ENCODE results near the gene TMEM81.

Gene TMEM81

GRCh38 chr1:205056956-205057568 is 27.2 kb downstream of the TMEM81 start:
- Histone ChIP-seq H3K4me2 (ENCODE audit: low read length) (no peak overlapping the region), H3K27ac (ENCODE audit: low read depth, low read length, poor library complexity, severe bottlenecking) (no peak overlapping the region), H4K20me1 (ENCODE audit: insufficient read depth, low read length) (no peaks in the 10 kb centered on the region), H3K4me3 (ENCODE audit: low read depth, low read length, poor library complexity, severe bottlenecking) (no peak overlapping the region), H3K27me3 (ENCODE audit: insufficient read depth, low read length) (peaks cover 7% of the 10 kb centered on the region; the same call in 1 of the 2 replicates), H3K9me2 (ENCODE audit: low read depth, low read length) (no peaks in the 10 kb centered on the region), H3K9me3 (ENCODE audit: low read length) (no peaks in the 10 kb centered on the region), H3K9ac (ENCODE audit: low read length) (no peak overlapping the region), H3K36me3 (ENCODE audit: insufficient read depth, low read length) (no peaks in the 10 kb centered on the region), H3K4me1 (ENCODE audit: insufficient read depth, low read length, severe bottlenecking) (no peaks in the 10 kb centered on the region), H2AFZ (ENCODE audit: low read length) (no peak overlapping the region), H3K79me2 (ENCODE audit: insufficient read depth, low read length) (no peaks in the 10 kb centered on the region), H3F3A (ENCODE audit: insufficient read depth, low read length) (no peaks in the 10 kb centered on the region)
- no peak for TF ChIP-seq EZH2 (IDR thresholded peaks at IDR 0.05; ENCODE audit: borderline replicate concordance, low read length)
- no peak for TF ChIP-seq CTCF (IDR thresholded peaks at IDR 0.05; ENCODE audit: low read length)

- H3K79me2 ChIP-seq (ENCODE audit: insufficient read depth, low read length), result no peaks in the 10 kb centered on the region
- no peak overlapping the region for H2AFZ ChIP-seq (ENCODE audit: low read length)
- H3K9ac ChIP-seq (ENCODE audit: low read length), result no peak overlapping the region
- H3K4me1 ChIP-seq (ENCODE audit: insufficient read depth, low read length, severe bottlenecking), result no peaks in the 10 kb centered on the region
- TF ChIP-seq CTCF (IDR thresholded peaks at IDR 0.05; ENCODE audit: low read length), result no peak
- no peak for TF ChIP-seq EZH2 (IDR thresholded peaks at IDR 0.05; ENCODE audit: borderline replicate concordance, low read length)
- H3K4me2 ChIP-seq (ENCODE audit: low read length), result no peak overlapping the region
- H3F3A ChIP-seq (ENCODE audit: insufficient read depth, low read length), result no peaks in the 10 kb centered on the region
- no peaks in the 10 kb centered on the region for H3K36me3 ChIP-seq (ENCODE audit: insufficient read depth, low read length)
- no peaks in the 10 kb centered on the region for H4K20me1 ChIP-seq (ENCODE audit: insufficient read depth, low read length)
- peaks cover 7% of the 10 kb centered on the region; the same call in 1 of the 2 replicates for H3K27me3 ChIP-seq (ENCODE audit: insufficient read depth, low read length)
- no peaks in the 10 kb centered on the region for H3K9me2 ChIP-seq (ENCODE audit: low read depth, low read length)
- no peak overlapping the region for H3K4me3 ChIP-seq (ENCODE audit: low read depth, low read length, poor library complexity, severe bottlenecking)
- H3K9me3 ChIP-seq (ENCODE audit: low read length), result no peaks in the 10 kb centered on the region
- H3K27ac ChIP-seq (ENCODE audit: low read depth, low read length, poor library complexity, severe bottlenecking), result no peak overlapping the region
Measured at GRCh38 chr1:205056188-205056611, 28.1 kb downstream of the TMEM81 start.

- TF ChIP-seq CTCF (IDR thresholded peaks at IDR 0.05; ENCODE audit: low read length) (no peak), EZH2 (IDR thresholded peaks at IDR 0.05; ENCODE audit: borderline replicate concordance, low read length) (no peak)
- H3K27ac ChIP-seq (ENCODE audit: low read depth, low read length, poor library complexity, severe bottlenecking), result no peak overlapping the region
- no peaks in the 10 kb centered on the region for H3K79me2 ChIP-seq (ENCODE audit: insufficient read depth, low read length)
- H3K36me3 ChIP-seq (ENCODE audit: insufficient read depth, low read length), result no peaks in the 10 kb centered on the region
- no peaks in the 10 kb centered on the region for H3K9me3 ChIP-seq (ENCODE audit: low read length)
- no peak overlapping the region for H2AFZ ChIP-seq (ENCODE audit: low read length)
- H3K27me3 ChIP-seq (ENCODE audit: insufficient read depth, low read length), result peaks cover 7% of the 10 kb centered on the region; the same call in 1 of the 2 replicates
- no peak overlapping the region for H3K9ac ChIP-seq (ENCODE audit: low read length)
- H4K20me1 ChIP-seq (ENCODE audit: insufficient read depth, low read length), result no peaks in the 10 kb centered on the region
- no peaks in the 10 kb centered on the region for H3F3A ChIP-seq (ENCODE audit: insufficient read depth, low read length)
- H3K4me1 ChIP-seq (ENCODE audit: insufficient read depth, low read length, severe bottlenecking), result no peaks in the 10 kb centered on the region
- no peaks in the 10 kb centered on the region for H3K9me2 ChIP-seq (ENCODE audit: low read depth, low read length)
- H3K4me2 ChIP-seq (ENCODE audit: low read length), result no peak overlapping the region
- no peak overlapping the region for H3K4me3 ChIP-seq (ENCODE audit: low read depth, low read length, poor library complexity, severe bottlenecking)
Measured at GRCh38 chr1:205054013-205054412, 30.2 kb downstream of the TMEM81 start.

All from OCI-LY1 (cell line).